K562 (cell line): ENCODE data around the gene POLE2. TPM values are rescaled to one million over a fixed set of nuclear protein-coding genes. Genes with fewer than 3 reads are reported as not detected.

Experiments
- ARID3B ChIP-seq: fragments of 250-450 bp; sonication (Bioruptor Pico); IDR thresholded peaks from 2 replicates; pipeline ENCODE4 v1.4.0; 2020; ENCODE audit warnings: borderline replicate concordance
- C11orf30 ChIP-seq: fragments of 450-650 bp; IDR thresholded peaks from 2 replicates; pipeline ENCODE4 v1.6.1; 2016; ENCODE audit warnings: low read depth, mild to moderate bottlenecking
- CBX3 ChIP-seq, 2 experiments: IDR thresholded peaks; 1 replicate in 1 of 2; 2 replicates in 1 of 2; pipeline ENCODE4 v1.6.1; 2012; ENCODE audit warnings: inconsistent platforms in 2 of 2, low read length in 2 of 2, borderline replicate concordance in 1 of 2, control low read depth in 1 of 2
- MTA1 ChIP-seq: fragments of 450-650 bp; IDR thresholded peaks from 2 replicates; pipeline ENCODE4 v1.6.1; 2017; ENCODE audit warnings: borderline replicate concordance
- MYBL2 ChIP-seq, 2 experiments: fragments of 450-650 bp in 1 of 2; sonication (generic) in 1 of 2; formaldehyde crosslinking in 1 of 2; IDR thresholded peaks; 2 replicates each; pipeline versions ENCODE4 v1.6.1 to v1.8.1; 2017 to 2022; ENCODE audit warnings: borderline replicate concordance in 1 of 2, inconsistent platforms in 1 of 2, low read depth in 1 of 2, mild to moderate bottlenecking in 1 of 2, missing genetic modification reagents in 1 of 2, moderate library complexity in 1 of 2
- NR1H2 ChIP-seq: sonication (generic); formaldehyde crosslinking; IDR thresholded peaks from 2 replicates; pipeline ENCODE4 v1.4.0; 2020; ENCODE audit warnings: mild to moderate bottlenecking, missing genetic modification reagents
- RERE ChIP-seq: sonication (generic); formaldehyde crosslinking; IDR thresholded peaks from 2 replicates; pipeline ENCODE4 v1.8.0; 2023; ENCODE audit warnings: missing genetic modification reagents, mild to moderate bottlenecking, borderline replicate concordance
- RFX1 ChIP-seq: fragments of 450-650 bp; IDR thresholded peaks from 2 replicates; pipeline ENCODE4 v1.6.1; 2016; ENCODE audit warnings: mild to moderate bottlenecking, moderate library complexity
- RNF219 ChIP-seq: fragments of 250-450 bp; sonication (Bioruptor Pico); IDR thresholded peaks from 2 replicates; pipeline ENCODE4 v1.5.0; 2022; ENCODE audit warnings: mild to moderate bottlenecking
- SIN3A ChIP-seq, 2 experiments: fragments of 150-350 bp in 1 of 2; IDR thresholded peaks; 2 replicates each; pipeline ENCODE4 v1.6.1; 2011 to 2016; ENCODE audit warnings: borderline replicate concordance in 2 of 2, low read depth in 2 of 2, low read length in 2 of 2, mild to moderate bottlenecking in 2 of 2, moderate library complexity in 2 of 2; ENCODE audit not compliant: control insufficient read depth in 1 of 2
- TFAP4 ChIP-seq: sonication (generic); formaldehyde crosslinking; IDR thresholded peaks from 2 replicates; pipeline ENCODE4 v1.8.0; 2022; ENCODE audit warnings: missing genetic modification reagents, mild to moderate bottlenecking, moderate library complexity, borderline replicate concordance
- TSC22D4 ChIP-seq: fragments of 450-650 bp; IDR thresholded peaks from 2 replicates; pipeline ENCODE4 v1.6.1; 2016; ENCODE audit warnings: missing genetic modification characterization, missing biosample characterization, control low read depth
- ZBTB26 ChIP-seq: fragments of 450-650 bp; formaldehyde crosslinking; IDR thresholded peaks from 2 replicates; pipeline ENCODE4 v1.4.0; 2022; ENCODE audit warnings: missing genetic modification characterization
- ZNF316 ChIP-seq: fragments of 450-650 bp; IDR thresholded peaks from 2 replicates; pipeline ENCODE4 v1.6.1; 2016
- polyA plus RNA-seq, 8 experiments: library from polyadenylated mRNA; depleted of rRNA in 4 of 8; stranded (reverse) in 5 of 8; unstranded in 3 of 8; fragments of >200 nt; fragmentation: Nextera tagmentation in 2 of 8; fragmentation: Illumina TruSeq in 1 of 8; extraction: Ambion mirVana in 2 of 8; extraction: Trizol in 1 of 8; gene quantifications; 2 replicates each; pipeline versions ENCODE4 v1.2.1 to v1.2.3, GENCODE V29; 2011 to 2014; ENCODE audit warnings: inconsistent platforms in 1 of 8, missing spikeins in 1 of 8
- total RNA-seq, 7 experiments: library from RNA; depleted of rRNA in 6 of 7; stranded (reverse); fragments of >200 nt in 6 of 7; fragmentation: Illumina TruSeq in 2 of 7; extraction: Trizol in 2 of 7; gene quantifications; 2 replicates each; pipeline versions ENCODE4 v1.2.1 to v1.2.3, GENCODE V29; 2011 to 2021; ENCODE audit warnings: low replicate concordance in 1 of 7

Gene POLE2
- total and polyA plus RNA-seq, 9 of the 15 experiments (the other 6 are each of a cell fraction or from before 2014, with no cell fraction given), result 30.7 to 78.4 (median 55.4) TPM

- no peak for TF ChIP-seq RERE (CRISPR knock-in tag)
- no peak; a peak in 1 of 3 replicates for TF ChIP-seq CBX3 (IDR thresholded peaks at IDR 0.05; ENCODE audit: borderline replicate concordance in 1 of 2, low read length in 2 of 2)
- no peak for TF ChIP-seq TSC22D4 (tag)
- TF ChIP-seq ZBTB26 (CRISPR knock-in tag), result no peak
- peak; percentile 3 to 31; a peak in 1 of 4 replicates for TF ChIP-seq SIN3A (IDR thresholded peaks at IDR 0.05; ENCODE audit: borderline replicate concordance in 2 of 2, control insufficient read depth in 1 of 2, low read depth in 2 of 2, low read length in 2 of 2)
- no peak for TF ChIP-seq NR1H2 (CRISPR knock-in tag)
- peak; percentile 97 for TF ChIP-seq TFAP4 (CRISPR knock-in tag)
- no peak for TF ChIP-seq ZNF316
- TF ChIP-seq MTA1, result 0 out of 2 replicates have a peak, but pooled peaks have one; percentile 16
- TF ChIP-seq C11orf30, result peak; percentile 43; the same call in 1 of the 2 replicates
- peak; percentile 88 for TF ChIP-seq MYBL2 (IDR thresholded peaks at IDR 0.05; ENCODE audit: low read depth)
- TF ChIP-seq MYBL2 (CRISPR knock-in tag; IDR thresholded peaks at IDR 0.05; ENCODE audit: borderline replicate concordance), result no peak
- no peak for TF ChIP-seq RFX1
- TF ChIP-seq RNF219, result no peak
- TF ChIP-seq ARID3B (CRISPR knock-in tag), result no peak
Observed at GRCh38 chr14:49598485-49599300, 89.3 kb downstream of the POLE2 start, which contains the start of gene LRR1 (continued).
